HG03442 (cell line): Measurements from ENCODE around the gene OXCT1.
"Not testable (repeated sequence)": the region's sequence is repeated elsewhere in the genome, so short reads cannot be mapped to it uniquely, and the experiment has no call there.

Source experiments
- ATAC-seq: cut with Tn5 transposase; IDR thresholded peaks from one replicate; pipeline ENCODE4 v1.9.1; 2021; ENCODE audit warnings: mild to moderate bottlenecking, moderate library complexity; ENCODE audit not compliant: unreplicated experiment

OXCT1 gene

GRCh38 chr5:41778410-41778809 lies 91.8 kb downstream of the OXCT1 start:
- no peak for ATAC-seq

GRCh38 chr5:41776435-41776834 lies 93.8 kb downstream of the OXCT1 start:
- no peak for ATAC-seq

DNA sequence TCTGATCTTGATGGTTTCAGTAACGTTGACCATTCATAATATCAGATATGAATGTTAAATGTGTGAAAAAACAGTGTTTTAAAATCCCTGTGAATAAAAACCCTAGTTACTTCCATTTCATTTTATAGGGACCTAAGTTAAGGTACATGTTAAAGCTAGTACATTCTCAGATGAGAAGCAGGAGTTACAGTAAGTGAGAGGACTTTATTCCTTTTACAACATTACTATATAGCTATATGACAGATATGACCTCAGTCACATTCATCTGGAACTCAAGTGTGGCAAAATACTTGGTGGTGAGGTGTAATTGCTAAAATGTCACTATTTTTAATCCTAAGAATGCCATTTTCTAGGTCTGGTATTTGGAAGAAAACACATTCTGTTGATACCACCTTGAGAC lies 96.4 kb downstream of the OXCT1 start:
- ATAC-seq: no peak

- ATAC-seq: no peak
These were observed 97.3 kb downstream of the OXCT1 start for GRCh38 chr5:41772785-41773442.

DNA sequence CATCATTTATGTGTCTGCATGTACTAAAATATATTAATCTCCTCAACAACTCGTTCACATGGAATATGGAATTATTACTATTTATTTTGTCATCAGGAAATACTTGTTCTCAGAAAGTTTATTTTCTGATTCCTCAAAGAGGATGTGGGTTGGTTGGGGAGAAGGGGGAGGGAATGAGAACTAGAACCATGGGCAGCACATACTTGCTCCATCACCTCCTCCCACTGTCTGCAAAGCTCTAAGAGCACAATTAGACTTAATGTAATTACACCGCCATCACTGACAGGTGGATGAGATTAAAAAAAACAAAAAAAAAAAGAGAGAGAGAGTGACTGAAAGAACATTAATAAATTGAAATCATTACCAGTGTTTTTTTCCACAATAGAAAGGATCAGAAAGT lies 98.2 kb downstream of the OXCT1 start:
- ATAC-seq: no peak

DNA sequence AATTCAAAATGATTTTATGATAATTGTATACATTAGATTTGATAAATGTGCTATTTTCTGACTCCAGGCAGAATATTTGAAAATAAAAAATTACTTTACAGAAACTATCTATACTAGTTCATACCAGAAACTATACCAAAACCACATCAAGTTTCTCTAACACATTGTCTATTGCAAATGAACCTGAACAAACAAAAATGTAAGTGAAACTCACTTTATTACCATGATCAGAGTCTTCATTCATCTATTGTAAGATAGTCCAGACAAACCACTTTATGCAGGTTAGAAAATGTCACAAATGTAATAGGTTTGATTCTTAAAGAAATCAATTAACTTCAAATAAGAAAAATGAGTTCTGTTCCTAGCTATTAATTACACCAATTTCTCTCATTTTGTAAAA lies 99.4 kb downstream of the OXCT1 start:
- peak; percentile 90 for ATAC-seq

DNA sequence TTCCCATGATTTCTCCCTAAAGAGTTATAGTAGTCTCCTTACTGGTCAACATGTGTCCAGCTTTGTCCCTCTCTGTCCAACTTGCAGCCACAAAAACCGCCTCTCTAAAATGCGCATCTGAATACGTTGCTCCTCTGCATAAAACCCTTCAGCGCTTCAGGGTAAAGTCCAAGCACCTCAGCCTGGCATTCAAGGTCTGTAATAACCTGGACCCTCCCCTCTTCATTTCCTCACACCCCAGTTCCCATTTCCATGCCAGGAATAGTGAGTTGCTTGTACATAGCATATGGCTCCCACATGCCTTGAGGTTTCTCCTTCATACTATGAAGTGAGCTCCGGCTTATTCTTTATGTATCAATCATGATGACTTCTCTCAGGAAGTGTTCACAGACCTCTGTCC lies 101.5 kb downstream of the OXCT1 start:
- ATAC-seq: no peak

DNA sequence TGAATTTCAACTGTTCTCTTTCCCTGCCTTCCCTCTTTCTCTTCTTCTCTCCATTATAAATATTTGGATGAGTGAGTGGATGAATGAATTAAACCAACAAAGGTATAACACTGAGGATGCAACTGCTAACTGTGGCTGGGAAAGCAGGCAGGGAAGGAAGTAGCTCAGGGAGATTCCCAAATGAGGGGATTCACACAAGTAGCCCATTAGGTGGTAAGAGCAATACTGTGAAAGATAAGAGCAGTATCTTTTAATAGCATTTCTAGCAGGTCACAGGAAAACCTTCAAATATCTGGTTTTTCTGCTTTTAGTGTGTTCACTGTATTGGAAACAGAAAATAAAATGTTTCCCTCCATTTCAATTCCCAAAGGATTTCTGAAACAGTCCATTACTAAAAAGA lies 105.6 kb downstream of the OXCT1 start:
- ATAC-seq: no peak

DNA sequence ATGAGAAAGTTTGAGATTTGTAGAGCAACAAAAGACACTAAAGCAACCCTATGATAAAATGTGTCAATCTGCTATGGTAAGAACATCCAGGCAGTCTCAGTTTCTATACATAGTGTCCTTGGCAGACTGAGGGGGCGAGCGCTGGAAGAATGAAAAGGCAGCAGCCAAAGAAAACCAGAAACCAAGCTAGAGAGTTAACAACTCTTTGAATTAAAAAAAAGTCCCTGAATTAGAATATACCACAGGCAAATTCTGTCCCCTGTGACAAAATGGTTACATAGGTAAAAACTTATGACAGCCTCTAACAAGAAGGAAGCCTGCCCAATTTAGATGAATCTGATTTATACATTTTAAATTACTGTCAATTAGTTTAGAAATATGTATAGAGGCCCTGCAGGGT lies 106.7 kb downstream of the OXCT1 start:
- peak; percentile 51 for ATAC-seq

GRCh38 chr5:41763081-41763480 lies 107.1 kb downstream of the OXCT1 start:
- ATAC-seq: no peak

- ATAC-seq: no peak
These were observed 107.8 kb downstream of the OXCT1 start for GRCh38 chr5:41762426-41762825.

DNA sequence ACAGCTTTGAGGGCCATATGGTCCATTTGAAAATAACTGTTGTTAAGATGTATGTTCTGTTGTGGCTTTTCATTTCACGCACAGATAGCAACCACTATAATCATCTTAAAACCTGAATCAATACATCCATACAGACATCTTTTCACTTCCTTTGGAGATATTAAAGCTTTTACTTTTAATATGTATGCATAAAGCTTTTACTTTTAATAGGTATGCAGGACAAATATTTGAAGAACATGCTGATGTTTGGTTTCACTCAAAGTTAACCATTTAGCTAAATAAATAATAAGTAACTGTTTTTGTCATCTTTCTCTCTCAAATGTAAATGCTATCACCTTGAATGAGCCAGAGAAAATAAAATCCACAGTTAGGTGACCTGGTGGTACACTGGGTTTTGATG lies 108.6 kb downstream of the OXCT1 start:
- ATAC-seq: no peak

DNA sequence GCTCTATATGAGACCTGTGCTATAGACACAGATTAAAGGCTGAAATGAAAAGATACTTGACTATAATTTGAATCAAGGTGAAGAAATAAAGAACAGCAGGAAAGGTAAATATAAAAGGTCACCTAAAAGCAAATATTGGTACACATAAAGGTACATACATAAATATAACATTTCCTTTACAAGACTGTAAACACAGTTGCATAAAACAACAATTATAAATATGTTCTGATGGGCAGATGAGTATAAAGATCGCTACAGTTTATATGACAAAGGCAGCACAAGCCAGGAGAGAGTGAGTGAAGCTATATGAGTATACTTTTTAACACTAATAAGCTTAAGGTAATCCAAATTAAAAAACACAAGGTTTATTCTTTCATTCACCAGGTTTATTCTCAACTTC lies 114.5 kb downstream of the OXCT1 start:
- no peak for ATAC-seq

DNA sequence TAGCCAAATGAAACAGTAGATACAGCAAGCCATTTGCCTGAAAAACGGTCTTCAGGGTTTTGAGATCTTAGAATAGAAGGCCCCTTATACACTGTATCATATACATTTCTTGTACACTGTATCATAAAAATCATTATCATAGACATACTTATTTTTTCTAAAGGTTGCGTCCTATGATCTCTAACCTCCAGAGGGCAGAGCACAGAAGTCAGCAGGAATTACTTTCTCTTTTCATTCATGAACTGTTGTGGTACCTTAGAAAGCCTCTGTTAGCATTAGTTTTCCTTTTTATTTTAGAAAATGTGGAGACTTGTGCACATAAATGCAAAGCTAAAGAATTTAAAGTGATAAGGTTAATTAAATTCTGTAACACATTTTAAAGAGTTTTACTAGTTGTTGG lies 115.4 kb downstream of the OXCT1 start:
- peak; percentile 55 for ATAC-seq

- no peak for ATAC-seq
These were observed 118.4 kb downstream of the OXCT1 start for GRCh38 chr5:41751867-41752266.

GRCh38 chr5:41748631-41749030 lies 121.6 kb downstream of the OXCT1 start:
- peak; percentile 99 for ATAC-seq

DNA sequence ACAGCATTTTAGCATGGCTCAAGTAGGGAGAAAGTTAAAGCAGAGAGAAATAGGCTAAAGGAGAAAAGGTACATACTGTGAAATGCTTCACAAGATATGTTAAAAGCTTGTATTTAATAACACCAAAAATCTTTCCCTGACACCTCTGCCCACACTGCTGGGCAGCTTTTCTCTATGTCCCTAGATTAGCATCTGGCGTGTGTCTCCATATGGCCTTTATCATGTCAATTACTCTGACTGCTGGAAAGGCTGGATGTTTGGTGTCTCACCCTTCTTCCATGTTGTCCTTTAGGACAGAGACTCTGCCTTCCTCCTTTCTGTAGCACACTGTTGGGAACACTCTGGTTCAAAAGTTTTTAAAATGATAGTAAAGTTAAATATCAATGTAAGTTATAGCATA lies 122.5 kb downstream of the OXCT1 start:
- ATAC-seq: no peak

GRCh38 chr5:41747301-41747700 lies 122.9 kb downstream of the OXCT1 start:
- no peak for ATAC-seq

DNA sequence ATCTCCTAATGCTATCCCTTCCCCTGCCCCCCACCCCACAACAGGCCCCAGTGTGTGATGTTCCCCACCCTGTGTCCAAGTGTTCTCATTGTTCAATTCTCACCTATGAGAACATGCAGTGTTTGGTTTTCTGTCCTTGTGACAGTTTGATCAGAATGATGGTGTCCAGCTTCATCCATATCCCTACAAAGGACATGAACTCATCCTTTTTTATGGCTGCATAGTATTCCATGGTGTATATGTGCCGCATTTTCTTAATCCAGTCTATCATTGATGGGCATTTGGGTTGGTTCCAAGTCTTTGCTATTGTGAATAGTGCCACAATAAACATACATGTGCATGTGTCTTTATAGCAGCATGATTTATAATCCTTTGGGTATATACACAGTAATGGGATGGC lies 127.6 kb downstream of the OXCT1 start:
- ATAC-seq: not testable (repeated sequence)

GRCh38 chr5:41738710-41739354 lies 131.4 kb downstream of the OXCT1 start:
- ATAC-seq: no peak

GRCh38 chr5:41736641-41737040 lies 133.6 kb downstream of the OXCT1 start:
- ATAC-seq: no peak

DNA sequence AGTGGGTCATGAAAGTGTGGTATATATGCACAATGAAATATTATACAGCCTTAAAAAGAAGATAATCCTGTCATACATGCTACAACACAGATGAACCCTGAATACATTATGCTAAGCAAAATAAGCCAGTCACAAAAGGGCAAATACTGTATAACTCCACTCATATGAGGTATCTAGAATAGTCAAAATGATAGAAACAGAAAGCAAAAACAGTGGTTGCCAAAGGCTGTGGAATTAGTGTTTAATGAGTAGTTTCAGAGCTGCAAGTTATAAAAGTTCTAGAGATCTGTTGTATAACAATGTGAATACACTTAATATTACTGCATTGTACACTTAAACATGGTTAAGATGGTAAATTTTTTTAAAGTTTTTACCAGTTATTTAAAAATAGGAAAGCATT lies 135.0 kb downstream of the OXCT1 start:
- ATAC-seq: peak; percentile 68

DNA sequence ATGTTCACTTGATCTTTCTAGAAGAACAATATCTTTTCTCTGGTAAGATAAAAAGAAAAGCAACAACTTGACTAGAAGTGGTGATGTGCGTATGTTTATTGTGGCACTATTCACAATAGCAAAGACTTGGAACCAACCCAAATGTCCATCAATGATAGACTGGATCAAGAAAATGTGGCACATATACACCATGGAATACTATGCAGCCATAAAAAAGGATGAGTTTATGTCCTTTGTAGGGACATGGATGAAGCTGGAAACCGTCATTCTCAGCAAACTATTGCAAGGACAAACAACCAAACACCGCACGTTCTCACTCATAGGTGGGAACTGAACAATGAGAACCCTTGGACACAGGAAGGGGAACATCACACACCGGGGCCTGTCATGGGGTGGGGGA lies 140.8 kb downstream of the OXCT1 start:
- ATAC-seq: not testable (repeated sequence)
